UCSD-AML1 (cell line): ENCODE measurements around the gene RNF114.
"Not testable (repeated sequence)": the region's sequence is repeated elsewhere in the genome, so short reads cannot be mapped to it uniquely, and the experiment has no call there.

Experiments used
- DNase-seq: peaks from one replicate; lab custom pipeline; 2025; ENCODE audit not compliant: unreplicated experiment; lab: John Stamatoyannopoulos, UW

The RNF114 gene

GRCh38 chr20:49984426-49985153 is 48.4 kb downstream of the RNF114 start:
- no peak for DNase-seq

- DNase-seq, result no peak
Observed at GRCh38 chr20:49985157-49985556, 49.0 kb downstream of the RNF114 start.

- DNase-seq, result no peak
Observed at GRCh38 chr20:49985617-49986016, 49.4 kb downstream of the RNF114 start.

- no peak for DNase-seq
Observed at GRCh38 chr20:49986049-49986448, 49.9 kb downstream of the RNF114 start.

GRCh38 chr20:49987015-49987867 is 51.0 kb downstream of the RNF114 start:
- no peak for DNase-seq

- DNase-seq, result no peak
Observed at GRCh38 chr20:49987868-49988690, 51.9 kb downstream of the RNF114 start.

GRCh38 chr20:49989234-49990065 is 53.3 kb downstream of the RNF114 start:
- peak; percentile 75 for DNase-seq

- no peak for DNase-seq
Observed at GRCh38 chr20:49990271-49990720, 54.1 kb downstream of the RNF114 start.

- DNase-seq, result no peak
Observed at GRCh38 chr20:49993301-49993751, 57.1 kb downstream of the RNF114 start.

- DNase-seq, result no peak
Observed at GRCh38 chr20:49995586-49995985, 59.4 kb downstream of the RNF114 start.

- DNase-seq, result not testable (repeated sequence)
Observed at GRCh38 chr20:49998478-49999188, 62.4 kb downstream of the RNF114 start.

GRCh38 chr20:49999329-49999728 is 63.1 kb downstream of the RNF114 start:
- DNase-seq, result no peak

GRCh38 chr20:50000548-50001222 is 64.5 kb downstream of the RNF114 start:
- DNase-seq, result not testable (repeated sequence)

- DNase-seq, result no peak
Observed at GRCh38 chr20:50001784-50002311, 65.7 kb downstream of the RNF114 start.

- DNase-seq, result no peak
Observed at GRCh38 chr20:50003253-50003656, 67.1 kb downstream of the RNF114 start.
